Measurements from ENCODE around the gene TMEM52. TPM values are rescaled to one million over a fixed set of nuclear protein-coding genes. Genes with fewer than 3 reads are reported as not detected.
"Not testable (repeated sequence)": the region's sequence is repeated elsewhere in the genome, so short reads cannot be mapped to it uniquely, and the experiment has no call there.

The TMEM52 gene
- total RNA-seq, 1 donor from 2014 or later = 1.2 TPM

GRCh38 chr1:1934848-1935247 lies 15.8 kb upstream of the TMEM52 start:
- intact Hi-C loops (cut with DNase I); ATAC-seq: not testable (repeated sequence)
- peak; percentile 2 for DNase-seq (ENCODE audit: missing footprints)

GRCh38 chr1:1929639-1930545 lies 10.8 kb upstream of the TMEM52 start:
- ATAC-seq = no peak
- intact Hi-C loops (cut with DNase I) = no loop called here
- DNase-seq (ENCODE audit: missing footprints) = peak; percentile 52

GRCh38 chr1:1929102-1929638 lies 10.1 kb upstream of the TMEM52 start:
- ATAC-seq = peak; percentile 7
- intact Hi-C loops (cut with DNase I) = no loop called here
- DNase-seq (ENCODE audit: missing footprints) = peak; percentile 53

- intact Hi-C loops (cut with DNase I) = no loop called here
- peak; percentile 67 for DNase-seq (ENCODE audit: missing footprints)
- ATAC-seq = peak; percentile 47
Measured at GRCh38 chr1:1928231-1929101, 9.4 kb upstream of the TMEM52 start.

GRCh38 chr1:1927751-1928150 lies 8.7 kb upstream of the TMEM52 start:
- ATAC-seq (peak; percentile 34), DNase-seq (ENCODE audit: missing footprints) (peak; percentile 48)
- intact Hi-C loops (cut with DNase I) = no loop called here

- intact Hi-C loops (cut with DNase I) = no loop called here
- ATAC-seq (no peak), DNase-seq (ENCODE audit: missing footprints) (peak; percentile 35)
Measured at GRCh38 chr1:1926886-1927660, 8.0 kb upstream of the TMEM52 start.

- peak; percentile 66 for DNase-seq (ENCODE audit: missing footprints)
- intact Hi-C loops (cut with DNase I) = no loop called here
- no peak for ATAC-seq
Measured at GRCh38 chr1:1926346-1926811, 7.3 kb upstream of the TMEM52 start.

- no peak for DNase-seq (ENCODE audit: missing footprints)
- intact Hi-C loops (cut with DNase I) = no loop called here
- ATAC-seq = no peak
Measured at GRCh38 chr1:1925437-1926345, 6.6 kb upstream of the TMEM52 start.

GRCh38 chr1:1924849-1925248 lies 5.8 kb upstream of the TMEM52 start:
- DNase-seq (ENCODE audit: missing footprints) = no peak

GRCh38 chr1:1924386-1924785 lies 5.3 kb upstream of the TMEM52 start:
- ATAC-seq = no peak

More at GRCh38 chr1:1924849-1925248, 5.8 kb upstream of the TMEM52 start:
- no peak for ATAC-seq
- intact Hi-C loops (cut with DNase I) = no loop called here

GRCh38 chr1:1922956-1923833 lies 4.1 kb upstream of the TMEM52 start:
- no peak for ATAC-seq
- intact Hi-C loops (cut with DNase I) = no loop called here
- DNase-seq (ENCODE audit: missing footprints) = peak; percentile 53

More at GRCh38 chr1:1924386-1924785, 5.3 kb upstream of the TMEM52 start:
- intact Hi-C loops (cut with DNase I) = no loop called here
- DNase-seq (ENCODE audit: missing footprints) = no peak

GRCh38 chr1:1922702-1922955 lies 3.5 kb upstream of the TMEM52 start:
- no peak for DNase-seq (ENCODE audit: missing footprints)
- no peak for ATAC-seq
- intact Hi-C loops (cut with DNase I) = no loop called here

GRCh38 chr1:1921901-1922701 lies 3.0 kb upstream of the TMEM52 start:
- ATAC-seq (no peak), DNase-seq (ENCODE audit: missing footprints) (peak; percentile 57)

GRCh38 chr1:1921459-1921862 lies 2.4 kb upstream of the TMEM52 start:
- ATAC-seq = no peak
- intact Hi-C loops (cut with DNase I) = no loop called here
- DNase-seq (ENCODE audit: missing footprints) = no peak

More at GRCh38 chr1:1921901-1922701, 3.0 kb upstream of the TMEM52 start:
- intact Hi-C loops (cut with DNase I) = no loop called here

GRCh38 chr1:1920608-1921458 lies 1.8 kb upstream of the TMEM52 start:
- peak; percentile 55 for DNase-seq (ENCODE audit: missing footprints)
- intact Hi-C loops (cut with DNase I) = no loop called here
- no peak for ATAC-seq
